BJ (cell line): ENCODE measurements around the gene IPCEF1. TPM values are rescaled to one million over a fixed set of nuclear protein-coding genes. Genes with fewer than 3 reads are reported as not detected.

Source experiments
- CTCF ChIA-PET: fragments of 350-600 bp; formaldehyde crosslinking; extraction: SDS; loops from one replicate; lab custom pipeline; 2021; ENCODE audit warnings: antibody characterized with exemption, inconsistent platforms; lab: Yijun Ruan, JAX
- POLR2A ChIA-PET: fragments of 300-600 bp; sonication (Branson Sonifier 250); formaldehyde crosslinking; extraction: SDS; loops from one replicate; lab custom pipeline; 2021; ENCODE audit warnings: antibody characterized with exemption; lab: Charles Lee
- DNase-seq: peaks from one replicate; pipeline ENCODE4 v3.0.0-alpha.2; 2011; ENCODE audit warnings: low read depth
- H3K27me3 ChIP-seq: 2 replicates; pipeline ENCODE4 v1.6.0; 2011; ENCODE audit warnings: low read length; ENCODE audit not compliant: control insufficient read depth, insufficient read depth
- H3K36me3 ChIP-seq: 2 replicates; pipeline ENCODE4 v1.5.1; 2011; ENCODE audit warnings: low read length; ENCODE audit not compliant: control insufficient read depth, insufficient read depth
- H3K4me3 ChIP-seq: 2 replicates; pipeline ENCODE4 v1.5.1; 2011; ENCODE audit warnings: low read depth, mild to moderate bottlenecking, control low read depth, low read length
- CTCF ChIP-seq: IDR thresholded peaks from 2 replicates; pipeline ENCODE4 v1.5.1; 2011; ENCODE audit warnings: low read depth, mild to moderate bottlenecking, control low read depth, inconsistent platforms, low read length, moderate library complexity; ENCODE audit not compliant: insufficient read depth
- polyA minus RNA-seq: library from RNA; depleted of rRNA, polyadenylated mRNA; stranded (reverse); fragments of >200 nt; gene quantifications from 2 replicates; pipeline ENCODE4 v1.2.3, GENCODE V29; 2011; rRNA and poly(A)+ RNA removed
- polyA plus RNA-seq: library from polyadenylated mRNA; depleted of rRNA; stranded (reverse); fragments of >200 nt; gene quantifications from 2 replicates; pipeline ENCODE4 v1.2.3, GENCODE V29; 2011; rRNA removed

IPCEF1 gene
- polyA plus RNA-seq = 0.02 and 0.10 TPM in 2 replicates
- 0.19 and 0.26 TPM in 2 replicates for polyA minus RNA-seq

- ChIA-PET CTCF (no interaction called here), POLR2A (interaction anchor here (0.6 kb wide), 1 partner anchor 38 kb away, joined by 4 read pairs; no protein-coding TSS in a partner anchor)
- no peak for DNase-seq
- TF ChIP-seq CTCF = no peak
- no peaks in the 10 kb centered on the region for H3K27me3 ChIP-seq
- no peak within 1 kb of the TSS for H3K4me3 ChIP-seq
- no peaks in the 10 kb centered on the region for H3K36me3 ChIP-seq
Measured at GRCh38 chr6:154356690-154357089, at the start of gene IPCEF1. TSS of gene IPCEF1 (minus strand) at chr6:154356803. CDS start at chr6:154265947, 90,856 bp downstream.

GRCh38 chr6:154406301-154406700 is 49.7 kb upstream of the IPCEF1 start:
- no peak for DNase-seq
- TF ChIP-seq CTCF = no peak
- CTCF ChIA-PET = interaction anchor here (0.6 kb wide), 1 partner anchor 73 kb away, joined by 3 read pairs; no protein-coding TSS in a partner anchor
- POLR2A ChIA-PET = no interaction called here
- H3K27me3 ChIP-seq = no peaks in the 10 kb centered on the region
- H3K4me3 ChIP-seq = no peak overlapping the region
- peaks cover 3% of the 10 kb centered on the region for H3K36me3 ChIP-seq

- no peak for TF ChIP-seq CTCF
- no peak overlapping the region for H3K4me3 ChIP-seq
- CTCF ChIA-PET = no interaction called here
- no peak for DNase-seq
- H3K36me3 ChIP-seq = peaks cover 3% of the 10 kb centered on the region
- H3K27me3 ChIP-seq = no peaks in the 10 kb centered on the region
- POLR2A ChIA-PET = no interaction called here
Measured at GRCh38 chr6:154404791-154405400, 48.3 kb upstream of the IPCEF1 start.

- no peak overlapping the region for H3K4me3 ChIP-seq
- ChIA-PET POLR2A (interaction anchor here (0.6 kb wide), 1 partner anchor 77 kb away, joined by 5 read pairs; no protein-coding TSS in a partner anchor), CTCF (interaction anchor here (1.4 kb wide), 1 partner anchor 23 kb away, joined by 3 read pairs; no protein-coding TSS in a partner anchor)
- peaks cover 3% of the 10 kb centered on the region for H3K36me3 ChIP-seq
- no peak for DNase-seq
- TF ChIP-seq CTCF = no peak
- no peaks in the 10 kb centered on the region for H3K27me3 ChIP-seq
Measured at GRCh38 chr6:154403788-154404187, 47.2 kb upstream of the IPCEF1 start.

- TF ChIP-seq CTCF = no peak
- DNase-seq = no peak
- CTCF ChIA-PET = interaction anchor here (1.4 kb wide), 1 partner anchor 25 kb away, joined by 3 read pairs; no protein-coding TSS in a partner anchor
- no peaks in the 10 kb centered on the region for H3K27me3 ChIP-seq
- no peak overlapping the region for H3K4me3 ChIP-seq
- H3K36me3 ChIP-seq = peaks cover 3% of the 10 kb centered on the region
- POLR2A ChIA-PET = no interaction called here
Measured at GRCh38 chr6:154402081-154402780, 45.6 kb upstream of the IPCEF1 start.
